Left lung (tissue), 10 donors: Measurements from ENCODE around the gene PDE1A. TPM values are rescaled to one million over a fixed set of nuclear protein-coding genes. Genes with fewer than 3 reads are reported as not detected.
A peak's percentile ranks its signal among the peaks of the same experiment; 100 is the strongest.

ENCODE experiments used
- ATAC-seq: fragments of 200-7000 bp; cut with Tn5 transposase; one replicate; pipeline ENCODE4 v1.9.1; 2020; ENCODE audit warnings: moderate library complexity
- DNase-seq, 4 donors: peaks; one replicate each; pipeline ENCODE4 v3.0.0-alpha.2; 2013 to 2020
- H3K27ac ChIP-seq, 2 donors: fragments of 200-600 bp; sonication (generic) in 1 of 2; one replicate each; pipeline versions ENCODE4 v1.5.0 to v1.8.0; 2020 to 2021
- H3K27me3 ChIP-seq, 2 donors: fragments of 200-600 bp; sonication (generic) in 1 of 2; one replicate each; pipeline versions ENCODE4 v1.5.0 to v1.8.0; 2020 to 2021
- H3K36me3 ChIP-seq, 2 donors: fragments of 200-600 bp; sonication (generic) in 1 of 2; one replicate each; pipeline versions ENCODE4 v1.5.0 to v1.8.0; 2020 to 2021
- H3K4me1 ChIP-seq, 2 donors: fragments of 200-600 bp; one replicate each; pipeline ENCODE4 v1.8.0; 2021
- H3K4me3 ChIP-seq, 2 donors: fragments of 200-600 bp; sonication (generic) in 1 of 2; one replicate each; pipeline versions ENCODE4 v1.5.0 to v1.8.0; 2020 to 2021; ENCODE audit warnings: mild to moderate bottlenecking in 1 of 2
- H3K9me3 ChIP-seq, 2 donors: fragments of 200-600 bp; sonication (generic) in 1 of 2; one replicate each; pipeline versions ENCODE4 v1.5.0 to v1.8.0; 2020 to 2021
- CTCF ChIP-seq, 2 donors: fragments of 200-600 bp; sonication (generic) in 1 of 2; IDR thresholded peaks; one replicate each; pipeline versions ENCODE4 v1.5.0 to v1.8.0; 2021; ENCODE audit warnings: antibody characterized with exemption in 2 of 2
- intact Hi-C, 2 donors: fragments of 100-400 bp; cut with DNase I; formaldehyde crosslinking; loops; one replicate each; pipeline versions ENCODE4 v1.11.2 to v1.14.2; 2022
- polyA plus RNA-seq, 6 donors: library from polyadenylated mRNA; unstranded; fragments of 120-200 nt; gene quantifications; one replicate each; pipeline ENCODE4 v1.2.1, GENCODE V29; 2013; ENCODE audit not compliant: insufficient read length in 6 of 6
- total RNA-seq, 2 donors: library from RNA; stranded (reverse); fragmentation: NEBNext Ultra II Directional; extraction: Animal tissue kit (Norgen Biotek cat#: 25700); gene quantifications; one replicate each; pipeline ENCODE4 v1.2.1, GENCODE V29; 2021
- donor health status: DM: no; HTN: yes; CAD: no.
- donor health status: DM: no; HTN: no; CAD: no.

The PDE1A gene
- total and polyA plus RNA-seq, 8 donors = 4.6 to 16.3 (median 13.2) TPM

- H3K4me3 ChIP-seq = no peak overlapping the region
- no peak for DNase-seq
- H3K4me1 ChIP-seq = no peaks in the 10 kb centered on the region
- no peaks in the 10 kb centered on the region for H3K9me3 ChIP-seq
- intact Hi-C loops = no loop called here
- H3K27me3 ChIP-seq = no peaks in the 10 kb centered on the region
- H3K27ac ChIP-seq = no peak overlapping the region
- TF ChIP-seq CTCF (IDR thresholded peaks at IDR 0.05) = no peak
- no peak for ATAC-seq
- H3K36me3 ChIP-seq = no peaks in the 10 kb centered on the region
These were observed 284.8 kb downstream of the PDE1A start for GRCh38 chr2:182142062-182142461.

GRCh38 chr2:182134201-182134600 is 292.6 kb downstream of the PDE1A start:
- no peak for ATAC-seq
- Histone ChIP-seq H3K36me3 (no peaks in the 10 kb centered on the region), H3K4me1 (no peaks in the 10 kb centered on the region), H3K9me3 (no peaks in the 10 kb centered on the region), H3K4me3 (no peak overlapping the region), H3K27ac (no peak overlapping the region), H3K27me3 (no peaks in the 10 kb centered on the region)
- TF ChIP-seq CTCF (IDR thresholded peaks at IDR 0.05) = no peak
- intact Hi-C loops = no loop called here
- no peak for DNase-seq

GRCh38 chr2:182133195-182133891 is 293.5 kb downstream of the PDE1A start:
- no peaks in the 10 kb centered on the region for H3K9me3 ChIP-seq
- DNase-seq (no peak), ATAC-seq (no peak)
- no peak for TF ChIP-seq CTCF (IDR thresholded peaks at IDR 0.05)
- no peaks in the 10 kb centered on the region for H3K36me3 ChIP-seq
- H3K4me3 ChIP-seq = no peak overlapping the region
- H3K27me3 ChIP-seq = no peaks in the 10 kb centered on the region
- no peak overlapping the region for H3K27ac ChIP-seq
- intact Hi-C loops = no loop called here
- H3K4me1 ChIP-seq = no peaks in the 10 kb centered on the region

- Histone ChIP-seq H3K9me3 (no peaks in the 10 kb centered on the region), H3K4me1 (no peaks in the 10 kb centered on the region), H3K36me3 (no peaks in the 10 kb centered on the region), H3K4me3 (no peak overlapping the region), H3K27ac (no peak overlapping the region), H3K27me3 (no peaks in the 10 kb centered on the region)
- peak in 1 of 2 donors; percentile 12 for TF ChIP-seq CTCF (IDR thresholded peaks at IDR 0.05)
- intact Hi-C loops = no loop called here
- ATAC-seq (no peak), DNase-seq (no peak)
These were observed 294.2 kb downstream of the PDE1A start for GRCh38 chr2:182132605-182133004.

- Histone ChIP-seq H3K36me3 (no peaks in the 10 kb centered on the region), H3K27me3 (no peaks in the 10 kb centered on the region), H3K4me3 (no peak overlapping the region), H3K4me1 (no peaks in the 10 kb centered on the region), H3K9me3 (no peaks in the 10 kb centered on the region), H3K27ac (no peak overlapping the region)
- no peak for ATAC-seq
- intact Hi-C loops = no loop called here
- DNase-seq = no peak
- TF ChIP-seq CTCF (IDR thresholded peaks at IDR 0.05) = no peak
These were observed 297.8 kb downstream of the PDE1A start for GRCh38 chr2:182128821-182129707.
